Breast epithelium (tissue), 4 donors: ENCODE data around the gene SORBS1. TPM values are rescaled to one million over a fixed set of nuclear protein-coding genes. Genes with fewer than 3 reads are reported as not detected.

ENCODE experiments used
- DNase-seq, 2 donors: peaks; one replicate each; pipeline ENCODE4 v3.0.0-alpha.2; 2019; ENCODE audit warnings: low spot score in 2 of 2
- H3K27ac ChIP-seq, 2 donors: fragments of 200-600 bp; sonication (generic) in 1 of 2; one replicate each; pipeline ENCODE4 v1.5.1; 2016 to 2019; ENCODE audit warnings: mild to moderate bottlenecking in 1 of 2
- H3K27me3 ChIP-seq, 2 donors: fragments of 200-600 bp; sonication (generic) in 1 of 2; one replicate each; pipeline versions ENCODE4 v1.5.1 to v1.6.0; 2017 to 2019; ENCODE audit warnings: control low read depth in 1 of 2, mild to moderate bottlenecking in 1 of 2
- H3K36me3 ChIP-seq: fragments of 200-600 bp; one replicate; pipeline ENCODE4 v1.5.1; 2019
- H3K4me1 ChIP-seq, 2 donors: fragments of 200-600 bp; sonication (generic); one replicate each; pipeline ENCODE4 v1.5.1; 2016 to 2019; ENCODE audit warnings: control low read depth in 1 of 2
- H3K4me3 ChIP-seq, 3 donors: fragments of 200-600 bp; sonication (generic); 1 replicate in 2 of 3; 2 replicates in 1 of 3; pipeline ENCODE4 v1.5.1; 2016 to 2019; ENCODE audit warnings: mild to moderate bottlenecking in 3 of 3, moderate library complexity in 2 of 3
- H3K9me3 ChIP-seq, 2 donors: fragments of 200-600 bp; sonication (generic) in 1 of 2; one replicate each; pipeline ENCODE4 v1.5.1; 2016 to 2019; ENCODE audit warnings: control low read depth in 1 of 2
- POLR2A ChIP-seq: fragments of 450-650 bp; IDR thresholded peaks from one replicate; pipeline ENCODE4 v1.6.1; 2016; ENCODE audit warnings: antibody characterized with exemption, mild to moderate bottlenecking, moderate library complexity
- POLR2AphosphoS5 ChIP-seq, 3 donors: sonication (generic); formaldehyde crosslinking; IDR thresholded peaks; one replicate each; pipeline ENCODE4 v1.6.1; 2017; ENCODE audit warnings: antibody characterized with exemption in 3 of 3
- intact Hi-C: fragments of 100-400 bp; cut with DNase I; formaldehyde crosslinking; loops from one replicate; pipeline ENCODE4 v1.15.1; 2023; ENCODE audit warnings: low total_unique reads
- total RNA-seq, 3 donors: library from RNA; depleted of rRNA; stranded (reverse); fragments of >200 nt; gene quantifications; one replicate each; pipeline ENCODE4 v1.1.0, GENCODE V29; 2016
- TF ChIP-seq, protein P1 (sequence below), 3 donors: fragments of 450-650 bp; IDR thresholded peaks; one replicate each; pipeline ENCODE4 v1.5.1; 2016 to 2017; ENCODE audit warnings: antibody characterized with exemption in 3 of 3, mild to moderate bottlenecking in 3 of 3, moderate library complexity in 3 of 3

The SORBS1 gene
- total RNA-seq, 3 donors from 2014 or later: 156 to 455 (median 200) TPM

DNA sequence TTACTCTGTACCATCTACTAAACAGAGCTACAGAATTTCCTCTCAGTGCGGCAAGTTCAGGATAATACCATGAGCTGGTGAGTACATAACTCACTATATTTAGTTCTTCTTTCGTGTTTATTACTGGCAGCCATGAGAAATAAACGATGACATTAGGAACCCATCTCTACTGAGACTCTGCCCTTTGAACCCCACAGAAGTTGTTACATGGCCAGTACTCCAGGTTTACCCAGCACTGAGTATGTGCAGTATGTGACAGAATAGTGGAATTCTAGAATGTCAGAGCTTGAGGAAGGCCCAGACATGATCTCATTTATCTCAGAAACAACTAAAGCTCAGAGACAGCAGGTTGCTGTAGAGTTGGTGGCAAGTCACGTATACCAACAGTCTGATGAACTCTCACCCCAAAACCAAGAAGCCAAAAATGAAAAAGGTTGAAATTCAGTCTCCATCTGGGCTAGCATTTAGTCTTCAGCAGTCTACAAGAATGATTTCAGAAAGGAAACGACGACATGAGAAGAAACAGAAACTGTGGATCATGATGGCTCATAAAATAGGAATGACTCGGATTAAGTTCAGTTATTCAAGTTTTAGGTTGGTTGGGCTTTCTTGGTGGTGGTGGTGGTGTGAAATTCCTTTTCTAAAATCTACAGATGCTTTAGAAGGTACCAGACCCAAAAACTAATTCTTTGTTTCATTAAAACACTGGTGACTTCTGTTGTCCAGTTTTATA is 78.5 kb downstream of the SORBS1 start:
- TF ChIP-seq, protein P1, sequence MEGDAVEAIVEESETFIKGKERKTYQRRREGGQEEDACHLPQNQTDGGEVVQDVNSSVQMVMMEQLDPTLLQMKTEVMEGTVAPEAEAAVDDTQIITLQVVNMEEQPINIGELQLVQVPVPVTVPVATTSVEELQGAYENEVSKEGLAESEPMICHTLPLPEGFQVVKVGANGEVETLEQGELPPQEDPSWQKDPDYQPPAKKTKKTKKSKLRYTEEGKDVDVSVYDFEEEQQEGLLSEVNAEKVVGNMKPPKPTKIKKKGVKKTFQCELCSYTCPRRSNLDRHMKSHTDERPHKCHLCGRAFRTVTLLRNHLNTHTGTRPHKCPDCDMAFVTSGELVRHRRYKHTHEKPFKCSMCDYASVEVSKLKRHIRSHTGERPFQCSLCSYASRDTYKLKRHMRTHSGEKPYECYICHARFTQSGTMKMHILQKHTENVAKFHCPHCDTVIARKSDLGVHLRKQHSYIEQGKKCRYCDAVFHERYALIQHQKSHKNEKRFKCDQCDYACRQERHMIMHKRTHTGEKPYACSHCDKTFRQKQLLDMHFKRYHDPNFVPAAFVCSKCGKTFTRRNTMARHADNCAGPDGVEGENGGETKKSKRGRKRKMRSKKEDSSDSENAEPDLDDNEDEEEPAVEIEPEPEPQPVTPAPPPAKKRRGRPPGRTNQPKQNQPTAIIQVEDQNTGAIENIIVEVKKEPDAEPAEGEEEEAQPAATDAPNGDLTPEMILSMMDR (IDR thresholded peaks at IDR 0.05): no peak
- no peak for TF ChIP-seq POLR2A
- TF ChIP-seq POLR2AphosphoS5 (IDR thresholded peaks at IDR 0.05): no peak
- intact Hi-C loops: no loop called here
- H3K9me3 ChIP-seq: no peaks in the 10 kb centered on the region
- peaks cover 5 to 8% of the 10 kb centered on the region in 2 donors for H3K4me1 ChIP-seq
- no peak overlapping the region for H3K4me3 ChIP-seq
- H3K27me3 ChIP-seq: no peaks in the 10 kb centered on the region
- no peak for DNase-seq
- no peaks in the 10 kb centered on the region for H3K36me3 ChIP-seq
- no peak overlapping the region for H3K27ac ChIP-seq

DNA sequence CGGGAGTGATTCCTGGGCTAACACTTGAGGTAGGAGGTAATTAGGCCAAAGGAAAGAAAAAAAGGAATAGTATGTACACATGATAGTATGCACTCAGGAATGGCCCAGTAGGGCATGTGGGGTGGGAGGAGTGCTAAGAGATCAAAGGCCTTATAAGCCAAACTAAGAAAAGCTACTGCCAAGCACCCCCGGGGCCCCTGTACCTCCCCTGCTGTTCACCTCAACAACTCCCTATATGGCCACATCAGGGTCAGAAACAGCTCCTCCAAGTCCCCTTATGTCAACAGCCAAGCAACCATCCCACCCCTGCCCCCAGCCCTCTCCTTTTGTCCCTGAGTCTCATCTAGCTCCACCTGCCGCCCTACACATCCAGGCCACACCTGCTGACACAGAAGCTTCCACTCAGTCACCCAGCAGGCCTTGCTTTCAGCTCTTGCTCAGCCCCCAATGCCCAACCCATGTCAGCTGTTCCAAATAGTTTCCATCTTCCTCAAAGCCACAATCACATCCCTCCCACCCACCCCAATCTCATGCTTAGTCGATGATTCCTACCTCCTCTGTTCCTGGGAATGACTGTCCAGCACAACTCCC is 80.2 kb downstream of the SORBS1 start:
- DNase-seq: no peak
- Histone ChIP-seq H3K36me3 (no peaks in the 10 kb centered on the region), H3K27me3 (no peaks in the 10 kb centered on the region), H3K4me1 (peaks cover 0 to 8% of the 10 kb centered on the region in 2 donors), H3K4me3 (no peak overlapping the region), H3K9me3 (no peaks in the 10 kb centered on the region), H3K27ac (peak overlapping the region; percentile 55 to 87)
- TF ChIP-seq, protein P1 (IDR thresholded peaks at IDR 0.05): no peak
- no peak for TF ChIP-seq POLR2AphosphoS5 (IDR thresholded peaks at IDR 0.05)
- no peak for TF ChIP-seq POLR2A
- intact Hi-C loops: no loop called here

DNA sequence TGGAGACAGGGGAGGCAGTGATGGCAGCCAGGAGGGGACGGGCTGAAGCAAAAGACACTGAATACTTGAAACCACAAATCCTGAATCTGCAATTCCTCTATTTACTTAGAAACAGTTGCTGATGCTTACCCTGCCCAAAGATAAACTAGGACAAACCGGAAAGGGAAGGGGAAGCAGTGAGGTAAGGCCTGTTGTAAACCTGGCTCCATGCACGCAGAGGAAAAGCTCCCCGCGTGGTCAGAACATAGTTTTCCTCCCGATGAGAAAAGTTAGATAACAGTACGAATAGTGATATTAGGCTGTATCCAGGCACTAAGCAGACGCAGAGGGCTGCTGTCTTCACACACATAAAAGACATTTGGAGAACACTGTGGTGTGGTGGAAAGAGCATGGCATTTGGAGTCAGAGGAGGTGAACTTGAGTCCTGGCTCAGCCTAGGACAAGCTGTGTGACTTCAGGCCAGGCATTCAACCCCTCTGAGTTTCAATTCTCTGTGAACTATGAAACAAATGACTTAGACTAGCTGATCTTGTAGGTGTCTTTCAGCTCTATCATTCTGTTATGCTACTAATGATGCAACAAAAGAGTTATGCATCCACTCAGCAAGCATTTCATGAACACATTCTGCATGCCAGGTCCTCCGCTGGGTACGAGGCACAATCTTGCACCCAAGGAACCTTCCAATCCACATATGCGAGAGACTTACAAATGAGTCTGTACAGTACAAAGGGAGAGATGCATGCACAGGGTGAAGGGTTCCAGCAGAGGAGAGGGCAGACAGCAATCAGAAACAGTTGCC is 80.9 kb downstream of the SORBS1 start:
- no peak for DNase-seq
- Histone ChIP-seq H3K27ac (peak overlapping the region; percentile 55 to 87), H3K36me3 (no peaks in the 10 kb centered on the region), H3K4me3 (peak overlapping the region in 1 of 3 donors; percentile 26), H3K4me1 (peaks cover 0 to 12% of the 10 kb centered on the region in 2 donors), H3K27me3 (no peaks in the 10 kb centered on the region), H3K9me3 (no peaks in the 10 kb centered on the region)
- intact Hi-C loops: no loop called here
- TF ChIP-seq POLR2AphosphoS5 (IDR thresholded peaks at IDR 0.05) (peak in 1 of 3 donors; percentile 13), POLR2A (no peak)

DNA sequence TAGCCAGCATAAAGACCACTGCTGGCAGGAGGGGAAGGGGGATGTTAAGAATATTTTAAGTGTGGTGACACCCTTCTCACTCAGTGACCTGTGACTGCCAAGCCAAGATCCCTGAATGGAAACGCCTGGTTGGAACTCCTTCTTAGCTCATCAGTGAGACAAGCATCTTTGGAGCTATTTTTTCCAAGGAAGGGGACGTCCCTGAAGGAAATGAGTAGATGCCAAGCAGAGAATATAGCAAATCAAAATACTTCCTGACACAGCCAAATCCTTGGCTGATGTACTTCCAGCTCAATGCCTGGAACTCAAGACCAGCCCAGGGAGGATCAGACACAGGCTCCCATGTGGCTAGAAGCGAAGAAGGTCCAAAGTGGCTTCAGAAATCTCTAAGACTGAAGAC is 82.2 kb downstream of the SORBS1 start:
- H3K9me3 ChIP-seq: no peaks in the 10 kb centered on the region
- H3K4me1 ChIP-seq: peaks cover 0 to 23% of the 10 kb centered on the region in 2 donors
- peak overlapping the region; percentile 55 to 87 for H3K27ac ChIP-seq
- intact Hi-C loops: no loop called here
- H3K4me3 ChIP-seq: no peak overlapping the region
- TF ChIP-seq, protein P1 (IDR thresholded peaks at IDR 0.05): no peak
- no peak for TF ChIP-seq POLR2AphosphoS5 (IDR thresholded peaks at IDR 0.05)
- no peak for TF ChIP-seq POLR2A
- DNase-seq: no peak
- H3K36me3 ChIP-seq: no peaks in the 10 kb centered on the region
- H3K27me3 ChIP-seq: no peaks in the 10 kb centered on the region

DNA sequence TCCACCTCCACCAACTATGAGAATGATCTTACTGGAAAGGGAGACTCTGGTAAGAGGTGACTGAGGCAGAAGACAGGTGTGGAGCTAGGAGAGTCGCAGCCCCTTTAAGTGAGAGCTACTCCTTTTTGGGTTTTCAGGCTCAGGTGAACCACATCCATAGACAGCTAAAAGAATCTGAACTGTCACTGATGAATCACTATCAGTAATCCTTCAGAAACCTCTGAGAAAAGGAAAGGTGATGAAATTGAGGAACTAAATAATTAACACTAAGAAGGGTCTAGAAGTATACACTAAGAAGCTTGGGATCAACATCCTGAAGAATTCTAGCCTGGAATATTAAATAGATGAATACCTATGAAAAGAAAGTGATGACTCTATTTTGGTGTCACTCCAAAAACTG is 83.0 kb downstream of the SORBS1 start:
- H3K9me3 ChIP-seq: no peaks in the 10 kb centered on the region
- H3K4me3 ChIP-seq: no peak overlapping the region
- no peak for DNase-seq
- TF ChIP-seq POLR2A: no peak
- TF ChIP-seq, protein P1 (IDR thresholded peaks at IDR 0.05): no peak
- no peak for TF ChIP-seq POLR2AphosphoS5 (IDR thresholded peaks at IDR 0.05)
- H3K4me1 ChIP-seq: peaks cover 0 to 26% of the 10 kb centered on the region in 2 donors
- H3K36me3 ChIP-seq: no peaks in the 10 kb centered on the region
- peak overlapping the region; percentile 55 to 87 for H3K27ac ChIP-seq
- no peaks in the 10 kb centered on the region for H3K27me3 ChIP-seq
- intact Hi-C loops: no loop called here
